HEK293 (cell line): Measurements from ENCODE around the gene SEMA3D.

Experiments
- CTCF ChIA-PET: fragments of 350-600 bp; formaldehyde crosslinking; extraction: SDS; loops from one replicate; lab custom pipeline; 2021; ENCODE audit warnings: antibody characterized with exemption; lab: Yijun Ruan, JAX
- POLR2A ChIA-PET: fragments of 300-600 bp; formaldehyde crosslinking; extraction: SDS; loops from one replicate; lab custom pipeline; 2020; ENCODE audit warnings: antibody characterized with exemption, inconsistent platforms; lab: Yijun Ruan, JAX
- H3K27ac ChIP-seq: fragments of 200-500 bp; sonication (Bioruptor generic); 2 replicates; pipeline ENCODE4 v1.5.1; 2014; ENCODE audit warnings: low read depth, low read length, control low read depth, inconsistent platforms; ENCODE audit errors: extremely low read depth
- H3K36me3 ChIP-seq, 2 experiments: fragments of 200-500 bp in 1 of 2; sonication (Bioruptor generic) in 1 of 2; 1 replicate in 1 of 2; 2 replicates in 1 of 2; pipeline ENCODE4 v1.5.1; 2014 to 2017; ENCODE audit warnings: inconsistent platforms in 2 of 2, low read length in 2 of 2; ENCODE audit not compliant: control insufficient read depth in 2 of 2, insufficient read depth in 1 of 2
- H3K4me1 ChIP-seq: fragments of 200-500 bp; sonication (Bioruptor generic); 2 replicates; pipeline ENCODE4 v1.5.1; 2014; ENCODE audit warnings: mild to moderate bottlenecking, low read length, inconsistent platforms; ENCODE audit not compliant: control insufficient read depth, insufficient read depth
- H3K4me3 ChIP-seq: 2 replicates; pipeline ENCODE4 v1.5.1; 2011; ENCODE audit warnings: low read depth, mild to moderate bottlenecking, control low read depth, low read length, moderate library complexity
- H3K9me3 ChIP-seq: fragments of 200-500 bp; sonication (Bioruptor generic); 2 replicates; pipeline ENCODE4 v1.5.1; 2014; ENCODE audit warnings: low read depth, low read length, inconsistent platforms; ENCODE audit not compliant: control insufficient read depth, insufficient read depth
- KLF8 ChIP-seq: fragments of 450-650 bp; formaldehyde crosslinking; IDR thresholded peaks from 2 replicates; pipeline ENCODE4 v1.5.1; 2016; ENCODE audit warnings: missing biosample characterization, missing genetic modification characterization
- SALL2 ChIP-seq: fragments of 450-650 bp; formaldehyde crosslinking; IDR thresholded peaks from 2 replicates; pipeline ENCODE4 v1.5.0; 2017; ENCODE audit warnings: missing biosample characterization, mild to moderate bottlenecking, missing genetic modification characterization, borderline replicate concordance
- SCRT1 ChIP-seq: fragments of 450-650 bp; formaldehyde crosslinking; IDR thresholded peaks from 2 replicates; pipeline ENCODE4 v1.5.1; 2016; ENCODE audit warnings: missing biosample characterization, missing genetic modification characterization, borderline replicate concordance
- ZFP3 ChIP-seq: fragments of 450-650 bp; formaldehyde crosslinking; IDR thresholded peaks from 2 replicates; pipeline ENCODE4 v1.5.1; 2016; ENCODE audit warnings: low read depth, missing biosample characterization, missing genetic modification characterization
- ZNF155 ChIP-seq: fragments of 450-650 bp; formaldehyde crosslinking; IDR thresholded peaks from 2 replicates; pipeline ENCODE4 v1.5.1; 2016; ENCODE audit warnings: missing biosample characterization, missing genetic modification characterization
- ZNF19 ChIP-seq: fragments of 450-650 bp; formaldehyde crosslinking; IDR thresholded peaks from 2 replicates; pipeline ENCODE4; 2016; ENCODE audit warnings: missing biosample characterization, missing genetic modification characterization, low read depth
- ZNF2 ChIP-seq: fragments of 450-650 bp; formaldehyde crosslinking; IDR thresholded peaks from 2 replicates; pipeline ENCODE4 v1.5.1; 2016; ENCODE audit warnings: missing biosample characterization, missing genetic modification characterization
- ZNF214 ChIP-seq: fragments of 450-650 bp; formaldehyde crosslinking; IDR thresholded peaks from 2 replicates; pipeline ENCODE4 v1.5.1; 2017; ENCODE audit warnings: missing biosample characterization, mild to moderate bottlenecking, missing genetic modification characterization, borderline replicate concordance
- ZNF341 ChIP-seq: fragments of 450-650 bp; formaldehyde crosslinking; IDR thresholded peaks from 2 replicates; pipeline ENCODE4; 2016; ENCODE audit warnings: low read depth, missing biosample characterization, missing genetic modification characterization
- ZNF501 ChIP-seq: fragments of 450-650 bp; formaldehyde crosslinking; IDR thresholded peaks from 2 replicates; pipeline ENCODE4 v1.5.1; 2016; ENCODE audit warnings: missing biosample characterization, missing genetic modification characterization
- ZNF830 ChIP-seq: fragments of 450-650 bp; IDR thresholded peaks from 2 replicates; pipeline ENCODE4 v1.5.0; 2018; ENCODE audit warnings: missing biosample characterization, missing genetic modification characterization, low read depth, mild to moderate bottlenecking, moderate library complexity
- ZSCAN18 ChIP-seq: fragments of 450-650 bp; formaldehyde crosslinking; IDR thresholded peaks from 2 replicates; pipeline ENCODE4 v1.5.1; 2016; ENCODE audit warnings: missing biosample characterization, missing genetic modification characterization
- ZSCAN23 ChIP-seq: fragments of 450-650 bp; formaldehyde crosslinking; IDR thresholded peaks from 2 replicates; pipeline ENCODE4 v1.5.1; 2016; ENCODE audit warnings: missing biosample characterization, missing genetic modification characterization
- TF ChIP-seq, protein P1 (sequence below): fragments of 450-650 bp; formaldehyde crosslinking; IDR thresholded peaks from 2 replicates; pipeline ENCODE4 v1.5.1; 2016; ENCODE audit warnings: missing biosample characterization, missing genetic modification characterization
- TF ChIP-seq, protein P2 (sequence below): fragments of 450-650 bp; formaldehyde crosslinking; IDR thresholded peaks from 2 replicates; pipeline ENCODE4 v1.5.1; 2016; ENCODE audit warnings: missing biosample characterization, missing genetic modification characterization, low read depth
- TF ChIP-seq, protein P3 (sequence below): fragments of 450-650 bp; formaldehyde crosslinking; IDR thresholded peaks from 2 replicates; pipeline ENCODE4 v1.5.1; 2017; ENCODE audit warnings: missing biosample characterization, missing genetic modification characterization
- TF ChIP-seq, protein P4 (sequence below): fragments of 450-650 bp; formaldehyde crosslinking; IDR thresholded peaks from 2 replicates; pipeline ENCODE4 v1.5.1; 2016; ENCODE audit warnings: missing biosample characterization, missing genetic modification characterization
- TF ChIP-seq, protein P5 (sequence below): fragments of 450-650 bp; formaldehyde crosslinking; IDR thresholded peaks from 2 replicates; pipeline ENCODE4 v1.5.1; 2016; ENCODE audit warnings: missing biosample characterization, missing genetic modification characterization

SEMA3D gene

GRCh38 chr7:85014936-85015660 lies 171.8 kb downstream of the SEMA3D start:
- ChIA-PET POLR2A (no interaction called here), CTCF (interaction anchor here (1.2 kb wide), 1 partner anchor 1079 kb away, joined by 6 read pairs; no protein-coding TSS in a partner anchor)
- no peak overlapping the region for H3K27ac ChIP-seq
- TF ChIP-seq ZNF2 (tag by site-specific recombination) (0 out of 2 replicates have a peak, but pooled peaks have one; percentile 26), KLF8 (tag by site-specific recombination) (no peak)
- no peaks in the 10 kb centered on the region for H3K36me3 ChIP-seq
- no peaks in the 10 kb centered on the region for H3K9me3 ChIP-seq
- peaks cover 11% of the 10 kb centered on the region for H3K4me1 ChIP-seq
- no peak overlapping the region for H3K4me3 ChIP-seq

GRCh38 chr7:85011127-85011526 lies 175.7 kb downstream of the SEMA3D start:
- H3K9me3 ChIP-seq, result no peaks in the 10 kb centered on the region
- ChIA-PET CTCF (no interaction called here), POLR2A (no interaction called here)
- no peaks in the 10 kb centered on the region; a peak in 1 of 3 replicates for H3K36me3 ChIP-seq
- H3K4me1 ChIP-seq, result no peaks in the 10 kb centered on the region
- H3K27ac ChIP-seq, result no peak overlapping the region
- no peak overlapping the region for H3K4me3 ChIP-seq
- no peak for TF ChIP-seq SCRT1
- TF ChIP-seq ZSCAN23 (tag by site-specific recombination), result no peak
- TF ChIP-seq ZSCAN18 (tag by site-specific recombination), result no peak
- TF ChIP-seq, protein P1, sequence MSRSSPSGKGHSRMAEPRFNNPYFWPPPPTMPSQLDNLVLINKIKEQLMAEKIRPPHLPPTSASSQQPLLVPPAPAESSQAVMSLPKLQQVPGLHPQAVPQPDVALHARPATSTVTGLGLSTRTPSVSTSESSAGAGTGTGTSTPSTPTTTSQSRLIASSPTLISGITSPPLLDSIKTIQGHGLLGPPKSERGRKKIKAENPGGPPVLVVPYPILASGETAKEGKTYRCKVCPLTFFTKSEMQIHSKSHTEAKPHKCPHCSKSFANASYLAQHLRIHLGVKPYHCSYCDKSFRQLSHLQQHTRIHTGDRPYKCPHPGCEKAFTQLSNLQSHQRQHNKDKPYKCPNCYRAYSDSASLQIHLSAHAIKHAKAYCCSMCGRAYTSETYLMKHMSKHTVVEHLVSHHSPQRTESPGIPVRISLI (tag by site-specific recombination), result no peak
- TF ChIP-seq ZNF830 (tag by site-specific recombination), result no peak
- TF ChIP-seq ZNF155, result no peak
- TF ChIP-seq, protein P2, sequence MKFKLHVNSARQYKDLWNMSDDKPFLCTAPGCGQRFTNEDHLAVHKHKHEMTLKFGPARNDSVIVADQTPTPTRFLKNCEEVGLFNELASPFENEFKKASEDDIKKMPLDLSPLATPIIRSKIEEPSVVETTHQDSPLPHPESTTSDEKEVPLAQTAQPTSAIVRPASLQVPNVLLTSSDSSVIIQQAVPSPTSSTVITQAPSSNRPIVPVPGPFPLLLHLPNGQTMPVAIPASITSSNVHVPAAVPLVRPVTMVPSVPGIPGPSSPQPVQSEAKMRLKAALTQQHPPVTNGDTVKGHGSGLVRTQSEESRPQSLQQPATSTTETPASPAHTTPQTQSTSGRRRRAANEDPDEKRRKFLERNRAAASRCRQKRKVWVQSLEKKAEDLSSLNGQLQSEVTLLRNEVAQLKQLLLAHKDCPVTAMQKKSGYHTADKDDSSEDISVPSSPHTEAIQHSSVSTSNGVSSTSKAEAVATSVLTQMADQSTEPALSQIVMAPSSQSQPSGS (tag by site-specific recombination), result no peak
- TF ChIP-seq ZFP3 (tag by site-specific recombination), result no peak
- TF ChIP-seq, protein P3, sequence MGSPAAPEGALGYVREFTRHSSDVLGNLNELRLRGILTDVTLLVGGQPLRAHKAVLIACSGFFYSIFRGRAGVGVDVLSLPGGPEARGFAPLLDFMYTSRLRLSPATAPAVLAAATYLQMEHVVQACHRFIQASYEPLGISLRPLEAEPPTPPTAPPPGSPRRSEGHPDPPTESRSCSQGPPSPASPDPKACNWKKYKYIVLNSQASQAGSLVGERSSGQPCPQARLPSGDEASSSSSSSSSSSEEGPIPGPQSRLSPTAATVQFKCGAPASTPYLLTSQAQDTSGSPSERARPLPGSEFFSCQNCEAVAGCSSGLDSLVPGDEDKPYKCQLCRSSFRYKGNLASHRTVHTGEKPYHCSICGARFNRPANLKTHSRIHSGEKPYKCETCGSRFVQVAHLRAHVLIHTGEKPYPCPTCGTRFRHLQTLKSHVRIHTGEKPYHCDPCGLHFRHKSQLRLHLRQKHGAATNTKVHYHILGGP (tag by site-specific recombination), result no peak
- no peak for TF ChIP-seq ZNF19 (tag by site-specific recombination)
- TF ChIP-seq ZNF341, result no peak
- no peak for TF ChIP-seq ZNF214 (tag by site-specific recombination)
- TF ChIP-seq SALL2 (tag by site-specific recombination), result no peak
- TF ChIP-seq ZNF501, result no peak
- TF ChIP-seq, protein P4, sequence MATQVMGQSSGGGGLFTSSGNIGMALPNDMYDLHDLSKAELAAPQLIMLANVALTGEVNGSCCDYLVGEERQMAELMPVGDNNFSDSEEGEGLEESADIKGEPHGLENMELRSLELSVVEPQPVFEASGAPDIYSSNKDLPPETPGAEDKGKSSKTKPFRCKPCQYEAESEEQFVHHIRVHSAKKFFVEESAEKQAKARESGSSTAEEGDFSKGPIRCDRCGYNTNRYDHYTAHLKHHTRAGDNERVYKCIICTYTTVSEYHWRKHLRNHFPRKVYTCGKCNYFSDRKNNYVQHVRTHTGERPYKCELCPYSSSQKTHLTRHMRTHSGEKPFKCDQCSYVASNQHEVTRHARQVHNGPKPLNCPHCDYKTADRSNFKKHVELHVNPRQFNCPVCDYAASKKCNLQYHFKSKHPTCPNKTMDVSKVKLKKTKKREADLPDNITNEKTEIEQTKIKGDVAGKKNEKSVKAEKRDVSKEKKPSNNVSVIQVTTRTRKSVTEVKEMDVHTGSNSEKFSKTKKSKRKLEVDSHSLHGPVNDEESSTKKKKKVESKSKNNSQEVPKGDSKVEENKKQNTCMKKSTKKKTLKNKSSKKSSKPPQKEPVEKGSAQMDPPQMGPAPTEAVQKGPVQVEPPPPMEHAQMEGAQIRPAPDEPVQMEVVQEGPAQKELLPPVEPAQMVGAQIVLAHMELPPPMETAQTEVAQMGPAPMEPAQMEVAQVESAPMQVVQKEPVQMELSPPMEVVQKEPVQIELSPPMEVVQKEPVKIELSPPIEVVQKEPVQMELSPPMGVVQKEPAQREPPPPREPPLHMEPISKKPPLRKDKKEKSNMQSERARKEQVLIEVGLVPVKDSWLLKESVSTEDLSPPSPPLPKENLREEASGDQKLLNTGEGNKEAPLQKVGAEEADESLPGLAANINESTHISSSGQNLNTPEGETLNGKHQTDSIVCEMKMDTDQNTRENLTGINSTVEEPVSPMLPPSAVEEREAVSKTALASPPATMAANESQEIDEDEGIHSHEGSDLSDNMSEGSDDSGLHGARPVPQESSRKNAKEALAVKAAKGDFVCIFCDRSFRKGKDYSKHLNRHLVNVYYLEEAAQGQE (tag by site-specific recombination), result no peak
- TF ChIP-seq, protein P5, sequence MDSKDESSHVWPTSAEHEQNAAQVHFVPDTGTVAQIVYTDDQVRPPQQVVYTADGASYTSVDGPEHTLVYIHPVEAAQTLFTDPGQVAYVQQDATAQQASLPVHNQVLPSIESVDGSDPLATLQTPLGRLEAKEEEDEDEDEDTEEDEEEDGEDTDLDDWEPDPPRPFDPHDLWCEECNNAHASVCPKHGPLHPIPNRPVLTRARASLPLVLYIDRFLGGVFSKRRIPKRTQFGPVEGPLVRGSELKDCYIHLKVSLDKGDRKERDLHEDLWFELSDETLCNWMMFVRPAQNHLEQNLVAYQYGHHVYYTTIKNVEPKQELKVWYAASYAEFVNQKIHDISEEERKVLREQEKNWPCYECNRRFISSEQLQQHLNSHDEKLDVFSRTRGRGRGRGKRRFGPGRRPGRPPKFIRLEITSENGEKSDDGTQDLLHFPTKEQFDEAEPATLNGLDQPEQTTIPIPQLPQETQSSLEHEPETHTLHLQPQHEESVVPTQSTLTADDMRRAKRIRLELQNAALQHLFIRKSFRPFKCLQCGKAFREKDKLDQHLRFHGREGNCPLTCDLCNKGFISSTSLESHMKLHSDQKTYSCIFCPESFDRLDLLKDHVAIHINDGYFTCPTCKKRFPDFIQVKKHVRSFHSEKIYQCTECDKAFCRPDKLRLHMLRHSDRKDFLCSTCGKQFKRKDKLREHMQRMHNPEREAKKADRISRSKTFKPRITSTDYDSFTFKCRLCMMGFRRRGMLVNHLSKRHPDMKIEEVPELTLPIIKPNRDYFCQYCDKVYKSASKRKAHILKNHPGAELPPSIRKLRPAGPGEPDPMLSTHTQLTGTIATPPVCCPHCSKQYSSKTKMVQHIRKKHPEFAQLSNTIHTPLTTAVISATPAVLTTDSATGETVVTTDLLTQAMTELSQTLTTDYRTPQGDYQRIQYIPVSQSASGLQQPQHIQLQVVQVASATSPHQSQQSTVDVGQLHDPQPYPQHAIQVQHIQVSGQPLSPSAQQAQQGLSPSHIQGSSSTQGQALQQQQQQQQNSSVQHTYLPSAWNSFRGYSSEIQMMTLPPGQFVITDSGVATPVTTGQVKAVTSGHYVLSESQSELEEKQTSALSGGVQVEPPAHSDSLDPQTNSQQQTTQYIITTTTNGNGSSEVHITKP, result no peak
